C1 segment of cervical spinal cord (tissue), 14 donors: ENCODE results near the gene UCHL5.

Source experiments
- DNase-seq, 14 donors: peaks; one replicate each; lab custom pipeline; 2025; lab: John Stamatoyannopoulos, UW

Gene UCHL5

GRCh38 chr1:192967901-192968300 is 91.3 kb downstream of the UCHL5 start:
- no peak for DNase-seq

- no peak for DNase-seq
Measured at GRCh38 chr1:192967211-192967877, 91.8 kb downstream of the UCHL5 start.

GRCh38 chr1:192966073-192966472 is 93.1 kb downstream of the UCHL5 start:
- no peak for DNase-seq

- no peak for DNase-seq
Measured at GRCh38 chr1:192962901-192963300, 96.3 kb downstream of the UCHL5 start.
